Fibroblast of the aortic adventitia (primary cell): ENCODE measurements around the gene RBPJ. TPM values are rescaled to one million over a fixed set of nuclear protein-coding genes. Genes with fewer than 3 reads are reported as not detected.

Experiments used
- DNase-seq: peaks from one replicate; pipeline ENCODE4 v3.0.0-alpha.2; 2010; ENCODE audit warnings: low read depth
- H3K4me3 ChIP-seq: 2 replicates; pipeline ENCODE4 v1.5.1; 2011; ENCODE audit warnings: low read depth, mild to moderate bottlenecking, control low read depth, low read length, moderate library complexity
- total RNA-seq: library from RNA; depleted of rRNA; stranded (reverse); fragments of >200 nt; gene quantifications from 2 replicates; pipeline ENCODE4 v1.2.3, GENCODE V29; 2012; ENCODE audit warnings: low replicate concordance
- TF ChIP-seq, protein P1 (sequence below): IDR thresholded peaks from 2 replicates; pipeline ENCODE4 v1.5.1; 2011; ENCODE audit warnings: mild to moderate bottlenecking, low read length, control low read depth, inconsistent platforms; ENCODE audit not compliant: insufficient read depth

RBPJ gene
- total RNA-seq, 1 donor, result 264 TPM

GRCh38 chr4:26434030-26434639, 113.3 kb downstream of the RBPJ start:
- peak; percentile 75 for DNase-seq
- TF ChIP-seq, protein P1, sequence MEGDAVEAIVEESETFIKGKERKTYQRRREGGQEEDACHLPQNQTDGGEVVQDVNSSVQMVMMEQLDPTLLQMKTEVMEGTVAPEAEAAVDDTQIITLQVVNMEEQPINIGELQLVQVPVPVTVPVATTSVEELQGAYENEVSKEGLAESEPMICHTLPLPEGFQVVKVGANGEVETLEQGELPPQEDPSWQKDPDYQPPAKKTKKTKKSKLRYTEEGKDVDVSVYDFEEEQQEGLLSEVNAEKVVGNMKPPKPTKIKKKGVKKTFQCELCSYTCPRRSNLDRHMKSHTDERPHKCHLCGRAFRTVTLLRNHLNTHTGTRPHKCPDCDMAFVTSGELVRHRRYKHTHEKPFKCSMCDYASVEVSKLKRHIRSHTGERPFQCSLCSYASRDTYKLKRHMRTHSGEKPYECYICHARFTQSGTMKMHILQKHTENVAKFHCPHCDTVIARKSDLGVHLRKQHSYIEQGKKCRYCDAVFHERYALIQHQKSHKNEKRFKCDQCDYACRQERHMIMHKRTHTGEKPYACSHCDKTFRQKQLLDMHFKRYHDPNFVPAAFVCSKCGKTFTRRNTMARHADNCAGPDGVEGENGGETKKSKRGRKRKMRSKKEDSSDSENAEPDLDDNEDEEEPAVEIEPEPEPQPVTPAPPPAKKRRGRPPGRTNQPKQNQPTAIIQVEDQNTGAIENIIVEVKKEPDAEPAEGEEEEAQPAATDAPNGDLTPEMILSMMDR, result no peak

DNA sequence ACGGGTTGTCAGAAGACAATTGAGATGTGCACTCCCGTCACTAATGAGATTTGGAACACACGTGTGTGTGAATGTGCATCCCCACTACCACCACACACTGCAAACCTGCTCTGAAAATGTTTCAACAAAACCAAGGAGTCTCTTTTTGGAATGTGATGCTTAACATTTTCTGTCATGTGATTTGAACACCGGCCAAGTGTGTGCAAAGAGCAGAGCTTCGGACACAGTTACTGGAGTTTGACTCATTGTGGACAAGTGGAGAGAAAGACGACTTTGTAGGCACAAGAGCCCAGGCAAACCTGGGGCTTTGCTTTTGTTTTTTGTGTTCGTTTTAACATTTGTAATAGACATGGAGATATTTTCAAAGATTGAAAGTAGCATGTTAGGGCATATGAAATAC, 120.3 kb downstream of the RBPJ start:
- TF ChIP-seq, protein P1, result no peak
- H3K4me3 ChIP-seq, result no peak overlapping the region
- peak; percentile 68 for DNase-seq

More at GRCh38 chr4:26434030-26434639, 113.3 kb downstream of the RBPJ start:
- no peak overlapping the region for H3K4me3 ChIP-seq

DNA sequence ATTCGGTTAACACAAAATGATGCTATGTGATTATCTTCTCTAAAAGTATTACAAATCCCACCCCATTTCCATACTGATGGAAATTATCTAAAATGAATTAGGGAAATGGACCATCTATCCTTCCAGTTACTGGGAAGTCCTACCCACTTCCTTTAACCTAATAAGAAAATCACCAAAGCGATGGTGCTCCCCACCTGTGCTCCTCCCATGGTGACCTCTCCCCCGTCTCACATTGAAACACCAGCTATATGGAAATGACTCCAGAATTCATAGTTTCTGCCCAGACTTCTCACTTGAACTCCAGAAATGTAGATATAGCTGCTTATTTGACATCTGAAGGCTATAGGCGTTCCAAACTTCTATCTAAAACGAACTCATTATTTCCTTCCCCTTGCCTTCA, 121.0 kb downstream of the RBPJ start:
- H3K4me3 ChIP-seq, result no peak overlapping the region
- TF ChIP-seq, protein P1, result no peak
- no peak for DNase-seq

DNA sequence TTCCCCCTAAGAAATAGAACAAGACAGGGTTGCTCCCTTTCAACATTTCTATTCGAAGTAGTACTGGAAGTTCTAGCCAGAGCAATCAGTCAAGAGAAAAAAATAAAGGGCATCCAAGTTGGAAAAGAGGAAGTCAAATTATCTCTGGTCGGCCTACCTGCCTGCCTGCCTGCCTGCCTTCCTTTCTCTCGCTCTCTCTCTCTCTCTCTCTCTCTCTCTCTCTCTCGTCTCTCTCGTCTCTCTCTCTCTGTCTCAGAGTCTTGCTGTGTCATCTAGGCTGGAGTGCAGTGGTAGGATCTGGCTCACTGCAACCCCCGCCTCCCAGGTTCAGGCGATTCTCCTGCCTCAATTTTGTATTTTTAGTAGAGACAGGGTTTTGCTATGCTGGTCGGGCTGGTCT, 126.6 kb downstream of the RBPJ start:
- TF ChIP-seq, protein P1, result no peak
- no peak for DNase-seq
- no peak overlapping the region for H3K4me3 ChIP-seq

DNA sequence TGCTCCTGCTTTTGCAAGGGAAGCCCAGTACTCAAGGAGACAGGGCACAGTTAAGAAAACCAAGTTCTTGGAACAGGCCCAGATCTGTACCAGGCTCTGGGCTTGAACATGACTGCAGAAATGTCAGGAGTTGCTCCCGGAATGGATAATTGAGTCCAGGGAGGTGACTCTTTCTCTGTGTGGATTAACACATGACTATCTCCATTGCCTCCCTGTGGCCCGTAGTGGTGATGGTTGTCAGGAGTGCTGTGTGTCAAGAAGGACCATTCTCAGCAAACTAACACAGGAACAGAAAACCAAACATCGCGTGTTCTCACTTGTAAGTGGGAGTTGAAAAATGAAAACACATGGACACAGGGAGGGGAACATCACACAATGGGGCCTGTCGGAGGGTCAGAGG, 129.6 kb downstream of the RBPJ start:
- TF ChIP-seq, protein P1, result no peak
- no peak overlapping the region for H3K4me3 ChIP-seq
- DNase-seq, result no peak

DNA sequence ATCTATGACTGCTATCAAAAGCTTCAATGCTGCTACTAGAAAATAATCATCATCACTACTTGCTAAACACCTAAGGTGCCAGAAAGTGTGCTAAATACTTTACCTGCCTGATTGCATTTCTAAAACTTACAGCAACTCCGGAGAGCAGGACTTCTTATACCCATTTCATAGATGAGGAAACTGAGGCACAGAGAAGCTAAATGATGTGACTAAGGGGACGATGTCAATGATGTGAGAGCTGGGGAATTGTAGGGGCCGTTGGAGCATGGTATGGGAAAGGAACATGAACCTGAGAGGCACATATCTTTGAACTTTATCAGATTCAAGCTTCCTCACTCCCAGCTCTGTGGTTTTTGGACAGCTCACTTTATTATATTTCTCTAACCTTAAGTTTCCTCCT, 130.8 kb downstream of the RBPJ start:
- no peak overlapping the region for H3K4me3 ChIP-seq
- TF ChIP-seq, protein P1, result no peak
- no peak for DNase-seq
